H9 (cell line): ENCODE measurements around the gene SYTL5. TPM values are rescaled to one million over a fixed set of nuclear protein-coding genes. Genes with fewer than 3 reads are reported as not detected.

Source experiments
- DNase-seq: peaks from one replicate; pipeline ENCODE4 v3.0.0-alpha.2; 2017
- H2AFZ ChIP-seq: one replicate; pipeline ENCODE4 v1.6.1; 2013; ENCODE audit warnings: mild to moderate bottlenecking, low read length, control low read depth, moderate library complexity
- H2AK5ac ChIP-seq: 2 replicates; pipeline ENCODE4 v1.6.1; 2013; ENCODE audit warnings: low read length, control low read depth, mixed read lengths; ENCODE audit not compliant: insufficient read length
- H2BK120ac ChIP-seq: one replicate; pipeline ENCODE4 v1.6.1; 2013; ENCODE audit warnings: low read depth, mild to moderate bottlenecking, low read length, control low read depth, inconsistent platforms; ENCODE audit not compliant: poor library complexity, severe bottlenecking
- H2BK12ac ChIP-seq: 2 replicates; pipeline ENCODE4 v1.6.1; 2013; ENCODE audit warnings: low read length, control low read depth, mixed read lengths, low read depth; ENCODE audit not compliant: insufficient read length
- H2BK15ac ChIP-seq: 2 replicates; pipeline ENCODE4 v1.6.1; 2013; ENCODE audit warnings: low read depth, low read length, control low read depth
- H2BK20ac ChIP-seq: one replicate; pipeline ENCODE4 v1.6.1; 2013; ENCODE audit warnings: low read depth, mild to moderate bottlenecking, low read length, control low read depth, inconsistent platforms; ENCODE audit not compliant: poor library complexity, severe bottlenecking
- H2BK5ac ChIP-seq: 2 replicates; pipeline ENCODE4 v1.6.1; 2013; ENCODE audit warnings: low read length, control low read depth, mixed read lengths; ENCODE audit not compliant: insufficient read length
- H3K14ac ChIP-seq: 2 replicates; pipeline ENCODE4 v1.6.1; 2013; ENCODE audit warnings: low read length, control low read depth; ENCODE audit not compliant: insufficient read depth
- H3K18ac ChIP-seq: 2 replicates; pipeline ENCODE4 v1.6.1; 2013; ENCODE audit warnings: low read depth, mild to moderate bottlenecking, mixed read lengths, low read length, control low read depth; ENCODE audit not compliant: insufficient read length
- H3K23ac ChIP-seq: 2 replicates; pipeline ENCODE4 v1.6.1; 2013; ENCODE audit warnings: low read length, control low read depth, mixed read lengths, low read depth; ENCODE audit not compliant: insufficient read length
- H3K23me2 ChIP-seq: 2 replicates; pipeline ENCODE4 v1.6.1; 2013; ENCODE audit warnings: low read depth, mild to moderate bottlenecking, mixed read lengths, low read length, control low read depth; ENCODE audit not compliant: insufficient read length, poor library complexity, severe bottlenecking
- H3K27ac ChIP-seq: 2 replicates; pipeline ENCODE4 v1.5.1; 2013; ENCODE audit warnings: low read length, control low read depth, mixed read lengths, low read depth; ENCODE audit not compliant: insufficient read length
- H3K27me3 ChIP-seq: 2 replicates; pipeline ENCODE4 v1.6.1; 2013; ENCODE audit warnings: low read length, control low read depth, inconsistent platforms; ENCODE audit not compliant: insufficient read depth
- H3K4ac ChIP-seq: 2 replicates; pipeline ENCODE4 v1.6.1; 2013; ENCODE audit warnings: low read depth, mild to moderate bottlenecking, control low read depth, inconsistent platforms, low read length, moderate library complexity
- H3K4me1 ChIP-seq: 2 replicates; pipeline ENCODE4 v1.6.1; 2013; ENCODE audit warnings: low read length, control low read depth, inconsistent platforms; ENCODE audit not compliant: insufficient read depth
- H3K4me2 ChIP-seq: 2 replicates; pipeline ENCODE4 v1.6.1; 2013; ENCODE audit warnings: low read length, control low read depth, mixed read lengths; ENCODE audit not compliant: insufficient read length, insufficient read depth
- H3K56ac ChIP-seq: 2 replicates; pipeline ENCODE4 v1.6.1; 2013; ENCODE audit warnings: low read depth, mild to moderate bottlenecking, mixed read lengths, low read length, control low read depth; ENCODE audit not compliant: insufficient read length
- H3K79me1 ChIP-seq: 2 replicates; pipeline ENCODE4 v1.6.1; 2013; ENCODE audit warnings: low read depth, mild to moderate bottlenecking, moderate library complexity, low read length, control low read depth, inconsistent platforms; ENCODE audit not compliant: insufficient read depth, poor library complexity, severe bottlenecking
- H3K79me2 ChIP-seq: 2 replicates; pipeline ENCODE4 v1.6.1; 2013; ENCODE audit warnings: low read length, control low read depth, inconsistent platforms; ENCODE audit not compliant: insufficient read depth
- H3K9ac ChIP-seq: 2 replicates; pipeline ENCODE4 v1.6.1; 2013; ENCODE audit warnings: low read length, control low read depth, mixed read lengths; ENCODE audit not compliant: insufficient read length; ENCODE audit errors: extremely low read depth
- H3K9me3 ChIP-seq: one replicate; pipeline ENCODE4 v1.6.1; 2013; ENCODE audit warnings: low read depth, low read length, inconsistent platforms; ENCODE audit not compliant: control insufficient read depth
- H3T11ph ChIP-seq: one replicate; pipeline ENCODE4 v1.6.1; 2013; ENCODE audit warnings: mild to moderate bottlenecking, low read length, control low read depth, inconsistent platforms
- H4K20me1 ChIP-seq: one replicate; pipeline ENCODE4 v1.6.1; 2013; ENCODE audit not compliant: control insufficient read depth, insufficient read length, insufficient read depth
- H4K5ac ChIP-seq: 2 replicates; pipeline ENCODE4 v1.6.1; 2013; ENCODE audit warnings: low read depth, mild to moderate bottlenecking, mixed read lengths, low read length, control low read depth; ENCODE audit not compliant: insufficient read length
- H4K8ac ChIP-seq: replicated peaks from 2 replicates; pipeline ENCODE4 v1.6.1; 2013; ENCODE audit warnings: low read length, control low read depth, mixed read lengths, low read depth; ENCODE audit not compliant: insufficient read length
- H4K91ac ChIP-seq: 2 replicates; pipeline ENCODE4 v1.6.1; 2013; ENCODE audit warnings: low read depth, mild to moderate bottlenecking, moderate library complexity, mixed read lengths, low read length, control low read depth; ENCODE audit not compliant: insufficient read length
- H3K27ac Mint-ChIP-seq, 3 experiments: 2 replicates in 2 of 3; 3 replicates in 1 of 3; pipeline ENCODE4 v1.8.0; 2020 to 2021; ENCODE audit warnings: mixed read lengths in 3 of 3, mild to moderate bottlenecking in 1 of 3, moderate library complexity in 1 of 3
- H3K27me3 Mint-ChIP-seq: 2 replicates; pipeline ENCODE4 v1.8.0; 2021; ENCODE audit warnings: low read depth, mild to moderate bottlenecking, moderate library complexity, mixed read lengths
- H3K36me3 Mint-ChIP-seq, 3 experiments: 2 replicates in 2 of 3; 3 replicates in 1 of 3; pipeline ENCODE4 v1.8.0; 2020 to 2021; ENCODE audit warnings: low read depth in 3 of 3, mixed read lengths in 3 of 3; ENCODE audit not compliant: insufficient read depth in 1 of 3
- H3K4me1 Mint-ChIP-seq, 2 experiments: 2 replicates each; pipeline ENCODE4 v1.8.0; 2020; ENCODE audit warnings: mixed read lengths in 2 of 2
- H3K4me3 Mint-ChIP-seq, 2 experiments: 2 replicates in 1 of 2; 3 replicates in 1 of 2; pipeline ENCODE4 v1.8.0; 2020 to 2021; ENCODE audit warnings: mild to moderate bottlenecking in 2 of 2, mixed read lengths in 2 of 2, moderate library complexity in 1 of 2
- H3K9me3 Mint-ChIP-seq, 2 experiments: 2 replicates in 1 of 2; 3 replicates in 1 of 2; pipeline ENCODE4 v1.8.0; 2020; ENCODE audit warnings: mild to moderate bottlenecking in 2 of 2, mixed read lengths in 2 of 2, moderate library complexity in 1 of 2
- CTCF ChIP-seq: fragments of 200-600 bp; sonication (generic); conservative IDR thresholded peaks from 3 replicates; pipeline ENCODE4 v1.8.0; 2021; ENCODE audit warnings: antibody characterized with exemption, mild to moderate bottlenecking
- WGBS: extraction: QIAGEN DNeasy Blood & Tissue Kit; methylation state at CpG from one replicate; pipeline ENCODE4 v1.1.7; 2013; ENCODE audit warnings: missing lambda C conversion rate, low lambda C conversion rate, mixed read lengths; ENCODE audit not compliant: insufficient read length; ENCODE audit errors: extremely low coverage; 5-methylcytosine and 5-hydroxymethylcytosine counted together
- total RNA-seq: library from RNA; stranded (reverse); gene quantifications from 2 replicates; pipeline ENCODE4 v1.2.1, GENCODE V29; 2021

SYTL5 gene
- total RNA-seq, 1 experiment from 2014 or later, result 0.15 TPM

- Histone ChIP-seq H3K27ac (no peak overlapping the region), H2AFZ (no peak overlapping the region), H2BK20ac (no peak overlapping the region), H4K5ac (no peak overlapping the region), H3K23ac (no peak overlapping the region), H3K4ac (no peak overlapping the region), H3K9ac (no peak overlapping the region), H3K18ac (no peak overlapping the region), H4K91ac (no peak overlapping the region), H4K8ac (no peak overlapping the region), H3K23me2 (no peaks in the 10 kb centered on the region), H3K27me3 (no peaks in the 10 kb centered on the region), H3K79me1 (no peaks in the 10 kb centered on the region), H3K4me2 (no peak overlapping the region), H2AK5ac (no peak overlapping the region), H3K79me2 (no peaks in the 10 kb centered on the region), H3K9me3 (no peaks in the 10 kb centered on the region), H2BK120ac (no peak overlapping the region), H3K14ac (no peak overlapping the region), H2BK15ac (no peak overlapping the region), H2BK5ac (no peak overlapping the region), H3T11ph (no peak overlapping the region), H2BK12ac (no peak overlapping the region), H4K20me1 (no peaks in the 10 kb centered on the region), H3K4me1 (no peaks in the 10 kb centered on the region), H3K56ac (no peak overlapping the region)
- WGBS, result no CpG with 5 or more reads among the region's 1 CpG
- no peak overlapping the region for H3K4me3 Mint-ChIP-seq
- peaks cover 0 to 2% (median 0%) of the 10 kb centered on the region in 3 experiments; a peak in 2 of 7 replicates for H3K36me3 Mint-ChIP-seq
- no peak for DNase-seq
- no peak for TF ChIP-seq CTCF
- H3K9me3 Mint-ChIP-seq, result peaks cover 43 to 57% of the 10 kb centered on the region in 2 experiments
- H3K27me3 Mint-ChIP-seq, result no peaks in the 10 kb centered on the region
- peaks cover 3 to 5% of the 10 kb centered on the region in 2 experiments for H3K4me1 Mint-ChIP-seq
- no peak overlapping the region for H3K27ac Mint-ChIP-seq
These were observed 19.5 kb upstream of the SYTL5 start for GRCh38 chrX:37986893-37987292.
